ENCODE measurements around the gene WFIKKN1. TPM values are rescaled to one million over a fixed set of nuclear protein-coding genes. Genes with fewer than 3 reads are reported as not detected.

Gene WFIKKN1
- total and polyA plus RNA-seq, 2 of the 13 experiments (the other 11 are each of a cell fraction or from before 2014, with no cell fraction given): 1.7 to 4.9 TPM

GRCh38 chr16:610513-611381 lies 20.0 kb upstream of the WFIKKN1 start (continued):
- TF ChIP-seq ZNF18 (CRISPR knock-in tag; IDR thresholded peaks at IDR 0.05; ENCODE audit: insufficient replicate concordance) (no peak), ZBTB1 (CRISPR knock-in tag; IDR thresholded peaks at IDR 0.05; ENCODE audit: borderline replicate concordance) (no peak), NR3C1 (CRISPR knock-in tag; IDR thresholded peaks at IDR 0.05) (no peak), XBP1 (CRISPR knock-in tag; IDR thresholded peaks at IDR 0.05) (no peak), PHF20 (CRISPR knock-in tag; IDR thresholded peaks at IDR 0.05) (no peak), ARID2 (CRISPR knock-in tag; IDR thresholded peaks at IDR 0.05; ENCODE audit: borderline replicate concordance) (no peak), RBM39 (IDR thresholded peaks at IDR 0.05; ENCODE audit: low read depth, low read length, poor library complexity, severe bottlenecking) (no peak), ZBTB49 (CRISPR knock-in tag; IDR thresholded peaks at IDR 0.05; ENCODE audit: borderline replicate concordance) (no peak), E2F1 (CRISPR knock-in tag; IDR thresholded peaks at IDR 0.05) (no peak), NBN (conservative IDR thresholded peaks at IDR 0.05) (no peak), SOX5 (CRISPR knock-in tag; IDR thresholded peaks at IDR 0.05; ENCODE audit: borderline replicate concordance) (no peak), ARID5B (CRISPR knock-in tag; IDR thresholded peaks at IDR 0.05) (no peak), PBX2 (CRISPR knock-in tag; IDR thresholded peaks at IDR 0.05) (no peak), HES4 (CRISPR knock-in tag; IDR thresholded peaks at IDR 0.05; ENCODE audit: borderline replicate concordance) (no peak), CCDC6 (CRISPR knock-in tag; IDR thresholded peaks at IDR 0.05) (no peak), ZKSCAN5 (CRISPR knock-in tag; IDR thresholded peaks at IDR 0.05) (no peak), ZNF792 (CRISPR knock-in tag; IDR thresholded peaks at IDR 0.05) (no peak), RARA (CRISPR knock-in tag; IDR thresholded peaks at IDR 0.05) (no peak), TCF12 (IDR thresholded peaks at IDR 0.05) (no peak), TCF12 (CRISPR knock-in tag; IDR thresholded peaks at IDR 0.05) (no peak), RNF2 (conservative IDR thresholded peaks at IDR 0.05; ENCODE audit: low read depth) (no peak)
